Measurements from ENCODE around the gene RNF141.

RNF141 gene

GRCh38 chr11:10497371-10498021 lies 43.5 kb downstream of the RNF141 start:
- no peak for DNase-seq

DNA sequence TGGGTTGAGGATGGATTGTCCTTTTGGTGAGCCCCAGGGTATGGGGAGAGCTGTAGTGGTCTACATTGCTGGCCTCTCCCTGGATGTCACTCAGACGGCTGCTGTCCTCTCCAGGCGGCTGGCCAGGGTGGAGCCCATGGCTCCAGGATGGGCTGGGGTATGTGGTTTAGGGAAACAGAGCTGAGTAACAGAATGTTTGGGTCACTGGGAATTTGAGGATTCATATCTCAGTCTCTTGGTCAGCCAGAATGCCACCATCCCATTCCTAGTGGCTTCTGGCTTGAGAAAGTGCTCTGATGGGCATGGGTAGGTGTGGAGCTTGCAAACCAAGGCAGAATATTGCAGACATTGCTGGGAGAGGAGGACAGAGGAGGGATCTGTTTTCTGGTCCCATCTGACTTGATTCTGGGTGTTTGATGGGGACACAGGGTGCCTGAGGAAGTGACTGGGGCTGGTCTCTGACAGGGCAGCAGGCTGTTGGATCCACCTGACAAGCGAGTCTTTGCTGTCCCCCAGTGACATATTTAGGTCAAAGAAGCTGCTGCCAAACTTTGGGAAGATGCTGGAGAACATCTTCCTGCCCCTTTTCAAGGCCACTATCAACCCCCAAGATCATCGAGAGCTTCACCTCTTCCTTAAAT lies 44.6 kb downstream of the RNF141 start:
- no peak for DNase-seq

- no peak for DNase-seq
Observed at GRCh38 chr11:10495464-10495786, 45.6 kb downstream of the RNF141 start.

GRCh38 chr11:10494636-10495463 lies 46.1 kb downstream of the RNF141 start:
- DNase-seq = no peak

DNA sequence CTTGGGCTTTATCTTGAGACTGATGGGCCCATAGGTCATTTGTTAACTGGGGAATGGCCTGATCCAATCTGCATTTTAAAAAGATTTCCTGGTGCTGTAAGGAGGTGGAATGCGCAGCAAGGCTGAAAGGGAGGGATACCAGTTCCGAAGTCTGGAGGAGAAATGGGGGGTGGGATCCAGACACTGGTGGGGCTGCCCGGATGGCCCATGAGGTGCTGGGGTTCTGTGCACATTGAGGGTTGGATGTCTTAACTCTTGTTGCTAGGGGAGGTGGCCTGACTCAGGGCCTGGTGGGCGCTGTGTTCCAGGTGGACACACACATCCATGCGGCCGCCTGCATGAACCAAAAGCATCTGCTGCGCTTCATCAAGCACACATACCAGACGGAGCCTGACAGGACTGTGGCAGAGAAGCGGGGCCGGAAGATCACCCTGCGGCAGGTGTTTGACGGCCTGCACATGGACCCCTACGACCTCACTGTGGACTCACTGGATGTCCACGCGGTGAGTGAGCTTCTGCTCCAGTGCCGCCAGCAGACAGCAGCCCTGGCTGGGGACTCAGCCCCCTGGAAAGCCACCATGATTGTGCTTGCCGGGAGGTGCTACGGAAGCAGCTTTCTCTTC lies 47.8 kb downstream of the RNF141 start:
- no peak for DNase-seq

GRCh38 chr11:10492084-10492483 lies 48.9 kb downstream of the RNF141 start:
- no peak for DNase-seq

DNA sequence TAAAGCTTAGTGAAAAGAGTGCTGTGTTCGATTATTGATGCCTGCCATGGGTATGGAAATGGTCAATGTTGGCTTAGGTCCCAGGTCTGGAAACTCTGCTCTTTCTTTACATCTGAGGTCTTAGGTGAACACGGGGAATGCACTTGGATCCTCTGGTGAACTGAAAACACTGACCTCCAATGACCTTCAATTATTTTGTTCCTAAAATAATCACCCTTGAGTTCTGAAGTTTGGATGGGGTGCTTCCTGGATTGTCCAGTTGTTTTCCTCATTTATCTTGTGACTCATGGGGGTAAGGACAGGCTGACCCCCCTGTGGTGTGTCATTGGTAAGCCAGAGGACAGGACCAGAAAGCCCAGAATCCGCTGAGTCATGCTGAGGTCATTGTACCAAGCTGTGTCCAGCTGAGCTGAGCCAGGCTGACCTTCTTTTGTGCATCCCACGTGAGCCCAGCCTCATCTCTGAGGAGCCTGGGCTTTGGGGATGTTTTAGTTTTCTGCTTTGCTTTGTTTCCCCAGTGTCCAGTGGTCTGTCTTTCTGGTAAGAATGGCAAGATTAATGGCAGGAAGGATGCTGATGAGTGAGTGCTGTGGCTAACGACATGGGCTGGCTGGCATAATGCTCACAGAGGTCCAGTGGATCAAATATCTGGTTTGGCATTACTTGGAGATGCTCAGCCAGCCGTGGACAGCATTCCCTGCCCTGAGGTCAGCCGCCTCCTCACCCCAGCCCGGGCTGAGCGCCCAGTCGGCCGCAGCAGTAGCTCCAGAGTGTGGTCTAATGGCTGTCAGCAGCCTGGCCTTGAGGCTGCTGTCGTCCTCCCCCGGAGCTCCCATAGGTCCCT lies 50.4 kb downstream of the RNF141 start:
- DNase-seq = no peak

- DNase-seq = no peak
Observed at GRCh38 chr11:10490032-10490397, 51.0 kb downstream of the RNF141 start.

GRCh38 chr11:10488934-10489691 lies 51.9 kb downstream of the RNF141 start:
- DNase-seq = no peak

DNA sequence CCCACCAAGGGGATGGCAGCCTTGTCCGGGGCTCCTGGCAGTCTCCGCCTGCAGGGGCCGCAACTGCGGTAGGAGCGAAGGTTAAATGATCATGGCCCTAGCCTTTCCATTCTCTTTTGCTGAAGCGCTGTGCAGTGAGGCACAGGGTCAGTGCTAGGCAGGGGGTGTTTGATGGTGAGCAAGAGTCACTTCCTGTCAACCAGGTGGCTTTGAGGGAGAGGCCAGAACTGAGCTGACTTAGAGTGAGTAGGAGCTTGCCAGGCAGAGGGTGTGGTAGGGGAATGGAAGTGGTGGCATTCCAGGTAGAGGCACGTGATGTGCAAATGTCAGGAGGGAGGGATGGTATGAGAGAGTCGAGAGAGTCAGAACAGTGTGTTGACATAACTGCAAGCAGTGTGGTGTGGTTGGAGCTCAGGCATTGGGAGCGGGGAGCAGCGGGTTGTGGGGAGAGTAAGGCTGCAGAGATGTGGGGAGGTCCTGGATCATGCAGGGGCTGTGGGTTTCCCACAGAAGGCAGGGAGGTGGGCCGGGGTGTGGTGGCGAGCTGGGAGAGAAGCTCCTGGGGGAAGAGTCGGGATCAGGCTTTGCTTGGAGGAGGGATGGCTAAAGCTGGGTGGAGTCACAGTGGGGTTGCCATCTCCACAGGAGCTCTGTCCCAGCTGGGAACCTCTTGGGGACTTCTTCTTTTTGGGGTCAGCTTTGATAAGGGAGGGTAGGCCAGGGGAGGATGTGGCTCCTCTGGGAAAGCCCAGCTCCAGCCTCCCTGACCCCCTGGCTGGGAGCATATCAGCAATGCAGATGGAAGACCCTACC lies 52.7 kb downstream of the RNF141 start:
- no peak for DNase-seq

- no peak for DNase-seq
Observed at GRCh38 chr11:10487002-10487647, 53.9 kb downstream of the RNF141 start.

- no peak for DNase-seq
Observed at GRCh38 chr11:10486161-10486840, 54.7 kb downstream of the RNF141 start.

DNA sequence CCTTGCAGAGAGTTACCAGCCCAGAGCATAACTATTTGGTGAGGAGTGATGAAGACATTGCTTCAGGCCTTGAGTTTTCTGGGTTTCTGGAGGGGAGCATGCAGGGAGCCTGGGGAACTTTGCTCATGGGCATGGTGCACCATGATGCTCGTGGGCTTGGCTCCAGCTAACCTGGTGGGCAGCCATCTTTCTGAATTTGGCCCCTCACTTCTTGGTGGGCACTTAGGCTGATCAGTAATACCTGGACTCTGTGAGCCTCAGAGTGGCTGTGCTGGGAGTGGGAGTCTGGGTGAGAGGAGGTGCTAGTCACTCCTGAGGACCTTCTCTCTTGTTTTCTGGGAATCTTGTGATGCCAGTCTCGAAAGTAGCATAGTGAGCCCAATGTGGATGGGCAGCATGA lies 55.3 kb downstream of the RNF141 start:
- DNase-seq = no peak

DNA sequence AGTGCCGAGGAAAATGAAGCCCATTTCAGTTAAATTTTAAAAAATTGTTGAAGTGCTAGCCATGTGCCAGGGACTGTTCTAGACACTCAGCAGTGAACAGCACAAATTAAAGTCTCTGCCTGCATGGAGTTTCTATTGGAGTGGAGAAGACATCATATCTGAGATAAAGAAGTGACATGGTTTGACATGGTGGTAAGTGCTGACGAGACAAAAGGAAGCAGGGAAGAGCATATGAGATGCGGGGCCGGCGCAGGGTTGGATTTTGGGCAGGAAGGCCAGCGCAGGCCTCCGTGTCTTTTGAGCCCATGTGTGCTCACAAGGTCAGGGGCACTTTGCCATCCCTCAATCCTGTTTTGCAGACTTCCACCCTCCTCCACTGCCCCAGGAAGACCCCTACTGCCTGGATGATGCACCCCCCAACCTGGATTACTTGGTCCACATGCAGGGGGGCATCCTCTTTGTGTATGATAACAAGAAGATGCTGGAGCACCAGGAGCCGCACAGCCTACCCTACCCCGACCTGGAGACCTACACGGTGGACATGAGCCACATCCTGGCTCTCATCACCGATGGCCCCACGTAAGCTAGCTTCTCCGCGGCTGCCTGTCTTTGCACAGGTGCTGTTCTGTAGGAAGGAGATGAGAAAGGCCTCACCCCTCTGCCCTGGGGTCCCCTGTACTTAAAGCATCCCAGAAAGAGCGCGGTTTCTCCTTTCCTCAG lies 56.4 kb downstream of the RNF141 start:
- no peak for DNase-seq

DNA sequence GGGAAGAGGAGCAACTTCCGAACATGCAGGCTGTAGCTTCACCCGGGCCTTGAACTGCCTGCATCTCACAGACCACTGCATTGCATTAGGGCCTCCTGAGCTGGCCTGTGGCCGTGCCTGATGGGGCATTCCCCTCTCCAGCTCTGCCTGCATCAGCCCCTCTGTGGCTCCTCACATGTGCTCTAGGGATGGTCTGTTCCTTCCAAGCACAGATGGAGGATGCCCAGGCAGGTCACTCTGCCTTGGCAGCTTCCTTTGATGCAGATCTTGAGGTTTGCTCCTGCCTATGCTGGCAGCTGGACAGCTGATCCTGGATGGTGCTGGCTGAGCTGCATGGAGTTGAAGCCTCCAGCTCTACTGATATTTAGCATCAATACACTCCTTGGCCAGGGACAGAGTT lies 57.4 kb downstream of the RNF141 start:
- DNase-seq = no peak

DNA sequence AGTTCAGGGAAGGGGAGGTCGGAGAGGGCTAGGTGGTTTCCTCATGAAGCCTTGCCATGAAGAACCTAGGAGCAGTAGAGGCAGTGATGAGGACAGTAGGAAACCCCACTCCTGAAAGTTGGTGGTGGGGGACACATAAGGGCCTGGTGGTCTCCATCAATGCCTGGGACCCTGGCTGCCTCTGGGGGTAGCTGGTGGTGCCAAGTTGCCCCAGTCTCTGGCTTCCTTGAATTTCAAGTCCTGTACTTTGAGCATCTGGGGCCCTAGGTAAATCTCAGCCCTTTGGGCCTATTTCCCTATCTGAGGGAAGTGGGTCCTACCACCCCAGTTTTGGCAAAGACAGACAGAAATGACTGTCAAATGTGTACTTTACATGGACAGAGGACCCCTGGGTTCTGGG lies 57.8 kb downstream of the RNF141 start:
- no peak for DNase-seq

DNA sequence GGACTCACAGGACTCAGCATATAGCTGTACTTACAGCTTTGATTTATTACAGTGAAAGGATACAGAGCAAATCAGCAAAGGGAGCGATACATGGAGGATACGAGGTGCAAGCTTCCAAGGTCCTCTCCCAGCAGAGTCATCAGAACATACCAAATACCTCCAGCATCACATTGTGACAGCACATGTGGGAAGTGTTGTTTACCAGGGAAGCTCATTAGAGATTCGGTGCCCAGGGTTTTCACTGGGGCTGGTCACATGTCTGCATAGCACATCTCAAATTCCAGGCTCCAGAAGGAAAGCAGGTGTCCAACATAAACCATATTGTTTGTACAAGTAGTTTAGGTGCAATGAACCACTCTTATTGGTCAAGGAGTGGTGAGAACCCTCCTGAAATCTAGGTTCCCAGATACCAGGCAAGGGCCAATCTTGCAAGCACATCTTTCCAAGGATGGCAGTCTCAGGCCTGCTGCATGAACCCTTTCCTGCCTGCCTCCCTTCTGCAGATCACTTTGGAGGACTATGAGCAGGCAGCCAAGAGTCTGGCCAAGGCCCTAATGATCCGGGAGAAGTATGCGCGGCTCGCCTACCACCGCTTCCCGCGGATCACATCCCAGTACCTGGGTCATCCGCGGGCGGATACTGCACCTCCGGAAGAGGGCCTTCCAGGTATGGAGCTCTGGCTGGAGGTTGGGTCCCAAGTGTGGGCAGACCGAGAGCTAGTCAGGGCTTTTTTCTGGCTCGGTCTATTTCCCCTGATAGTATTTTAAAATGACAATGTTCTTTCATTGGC lies 59.2 kb downstream of the RNF141 start:
- no peak for DNase-seq

- no peak for DNase-seq
Observed at GRCh38 chr11:10480760-10481159, 60.2 kb downstream of the RNF141 start.

Measured in cerebellar nuclear complex (tissue), 1 donor.